Smooth muscle cell (in vitro differentiated cells): ENCODE measurements around the gene PGM3. TPM values are rescaled to one million over a fixed set of nuclear protein-coding genes. Genes with fewer than 3 reads are reported as not detected.

Source experiments
- DNase-seq: peaks from one replicate; lab custom pipeline; 2025; ENCODE audit not compliant: unreplicated experiment; lab: John Stamatoyannopoulos, UW
- H2AFZ ChIP-seq: fragments of 200-600 bp; sonication (generic); 2 replicates; pipeline ENCODE4 v1.6.0; 2016; ENCODE audit warnings: antibody characterized with exemption, low read depth, mild to moderate bottlenecking
- H3F3A ChIP-seq: fragments of 200-600 bp; sonication (generic); 2 replicates; pipeline ENCODE4 v1.6.0; 2017; ENCODE audit warnings: antibody characterized with exemption, low read depth
- H3K27ac ChIP-seq: fragments of 200-600 bp; sonication (generic); 2 replicates; pipeline ENCODE4 v1.5.1; 2016; ENCODE audit warnings: low read depth, mild to moderate bottlenecking
- H3K27me3 ChIP-seq: fragments of 200-600 bp; sonication (generic); 2 replicates; pipeline ENCODE4 v1.6.1; 2016; ENCODE audit warnings: low read depth, mild to moderate bottlenecking
- H3K36me3 ChIP-seq: fragments of 200-600 bp; sonication (generic); 2 replicates; pipeline ENCODE4 v1.5.1; 2016; ENCODE audit warnings: low read depth
- H3K4me1 ChIP-seq: fragments of 200-600 bp; sonication (generic); 2 replicates; pipeline ENCODE4 v1.5.1; 2016; ENCODE audit warnings: low read depth
- H3K4me2 ChIP-seq: fragments of 200-600 bp; sonication (generic); 2 replicates; pipeline ENCODE4 v1.6.0; 2016; ENCODE audit warnings: mild to moderate bottlenecking
- H3K4me3 ChIP-seq: fragments of 200-600 bp; sonication (generic); 2 replicates; pipeline ENCODE4 v1.5.1; 2016; ENCODE audit warnings: mild to moderate bottlenecking
- H3K79me2 ChIP-seq: fragments of 200-600 bp; sonication (generic); 2 replicates; pipeline ENCODE4 v1.6.0; 2016; ENCODE audit warnings: low read depth, mild to moderate bottlenecking
- H3K9ac ChIP-seq: fragments of 200-600 bp; sonication (generic); 2 replicates; pipeline ENCODE4 v1.6.0; 2016; ENCODE audit warnings: low read depth
- H3K9me3 ChIP-seq: fragments of 200-600 bp; sonication (generic); replicated peaks from 2 replicates; pipeline ENCODE4 v1.5.1; 2016; ENCODE audit warnings: low read depth
- H4K20me1 ChIP-seq: fragments of 200-600 bp; sonication (generic); 2 replicates; pipeline ENCODE4 v1.6.0; 2016; ENCODE audit warnings: low read depth
- WGBS: methylation state at CpG from one replicate; pipeline ENCODE4 v1.1.7; 2016; ENCODE audit warnings: low lambda C conversion rate; 5-methylcytosine and 5-hydroxymethylcytosine counted together
- polyA plus RNA-seq: library from polyadenylated mRNA; unstranded; fragments of >200 nt; fragmentation: Nextera tagmentation; extraction: Ambion mirVana; gene quantifications from 2 replicates; pipeline ENCODE4 v1.2.1, GENCODE V29; 2016
- total RNA-seq: library from RNA; depleted of rRNA; stranded (reverse); fragments of >200 nt; gene quantifications from 2 replicates; pipeline ENCODE4 v1.2.3, GENCODE V29; 2014
- TF ChIP-seq, protein P1 (sequence below): fragments of 200-600 bp; sonication (generic); IDR thresholded peaks from 2 replicates; pipeline ENCODE4 v1.5.1; 2017; ENCODE audit warnings: borderline replicate concordance, mild to moderate bottlenecking, antibody characterized with exemption; ENCODE audit not compliant: insufficient read depth, poor library complexity, severe bottlenecking

PGM3 gene
- total and polyA plus RNA-seq, 2 experiments from 2014 or later = 163 to 173 TPM

GRCh38 chr6:83132121-83132520, 60.9 kb downstream of the PGM3 start:
- TF ChIP-seq, protein P1, sequence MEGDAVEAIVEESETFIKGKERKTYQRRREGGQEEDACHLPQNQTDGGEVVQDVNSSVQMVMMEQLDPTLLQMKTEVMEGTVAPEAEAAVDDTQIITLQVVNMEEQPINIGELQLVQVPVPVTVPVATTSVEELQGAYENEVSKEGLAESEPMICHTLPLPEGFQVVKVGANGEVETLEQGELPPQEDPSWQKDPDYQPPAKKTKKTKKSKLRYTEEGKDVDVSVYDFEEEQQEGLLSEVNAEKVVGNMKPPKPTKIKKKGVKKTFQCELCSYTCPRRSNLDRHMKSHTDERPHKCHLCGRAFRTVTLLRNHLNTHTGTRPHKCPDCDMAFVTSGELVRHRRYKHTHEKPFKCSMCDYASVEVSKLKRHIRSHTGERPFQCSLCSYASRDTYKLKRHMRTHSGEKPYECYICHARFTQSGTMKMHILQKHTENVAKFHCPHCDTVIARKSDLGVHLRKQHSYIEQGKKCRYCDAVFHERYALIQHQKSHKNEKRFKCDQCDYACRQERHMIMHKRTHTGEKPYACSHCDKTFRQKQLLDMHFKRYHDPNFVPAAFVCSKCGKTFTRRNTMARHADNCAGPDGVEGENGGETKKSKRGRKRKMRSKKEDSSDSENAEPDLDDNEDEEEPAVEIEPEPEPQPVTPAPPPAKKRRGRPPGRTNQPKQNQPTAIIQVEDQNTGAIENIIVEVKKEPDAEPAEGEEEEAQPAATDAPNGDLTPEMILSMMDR = no peak
- Histone ChIP-seq H2AFZ (no peak overlapping the region), H3K79me2 (no peaks in the 10 kb centered on the region), H3K4me3 (no peak overlapping the region), H3K27ac (no peak overlapping the region), H3K9ac (no peak overlapping the region), H3K36me3 (peaks cover 2% of the 10 kb centered on the region), H3K9me3 (no peaks in the 10 kb centered on the region), H4K20me1 (no peaks in the 10 kb centered on the region), H3K4me2 (no peak overlapping the region), H3K4me1 (no peaks in the 10 kb centered on the region), H3K27me3 (peaks cover 16% of the 10 kb centered on the region), H3F3A (no peaks in the 10 kb centered on the region)
- WGBS = 57% methylated on average over 3 of the region's 3 CpGs
- no peak for DNase-seq

DNA sequence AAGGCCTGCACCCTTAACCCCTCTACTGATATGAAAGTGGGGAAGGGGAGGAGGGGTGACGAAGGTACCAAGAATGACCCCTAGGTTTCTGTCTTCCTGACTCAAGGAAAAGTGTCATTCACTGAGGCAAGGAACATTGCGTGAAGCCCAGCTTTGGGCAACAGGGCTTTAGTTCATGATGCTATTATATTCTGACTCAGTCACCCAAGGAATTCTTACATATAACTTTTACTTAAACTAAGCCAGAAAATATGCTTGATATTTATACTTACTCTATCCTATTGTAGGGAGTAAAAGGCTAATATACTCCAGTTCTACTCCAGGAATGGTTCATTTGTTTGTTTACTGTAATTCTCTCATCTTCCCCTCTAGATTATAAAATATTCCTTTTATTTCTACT, 65.1 kb downstream of the PGM3 start:
- Histone ChIP-seq H2AFZ (no peak overlapping the region), H3K27me3 (no peaks in the 10 kb centered on the region), H3K36me3 (no peaks in the 10 kb centered on the region), H3K79me2 (no peaks in the 10 kb centered on the region), H4K20me1 (no peaks in the 10 kb centered on the region), H3K9ac (no peak overlapping the region), H3K4me3 (no peak overlapping the region), H3F3A (no peaks in the 10 kb centered on the region), H3K4me1 (no peaks in the 10 kb centered on the region), H3K9me3 (no peaks in the 10 kb centered on the region), H3K4me2 (no peak overlapping the region), H3K27ac (no peak overlapping the region)
- WGBS = 100% methylated on average over 2 of the region's 2 CpGs
- no peak for DNase-seq
- TF ChIP-seq, protein P1 = no peak

DNA sequence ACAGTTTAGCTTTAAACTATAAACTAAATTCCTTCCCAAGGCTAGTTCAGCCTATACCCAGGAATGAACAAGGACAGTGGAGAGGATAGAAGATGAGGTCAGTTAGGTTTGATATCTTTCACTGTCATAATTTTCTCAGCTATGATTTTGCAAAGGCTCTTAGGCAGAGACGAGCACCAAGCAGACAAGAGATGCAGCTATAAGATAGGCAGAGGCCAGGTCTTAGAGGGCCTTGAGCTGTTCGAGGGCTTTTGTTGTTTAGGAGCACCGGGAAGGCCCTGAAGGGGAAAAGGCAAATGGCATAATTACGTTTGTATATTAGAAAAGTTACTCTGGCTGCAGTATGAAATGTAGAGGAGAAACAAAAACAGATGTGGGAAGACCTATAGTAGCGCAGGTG, 65.8 kb downstream of the PGM3 start:
- Histone ChIP-seq H2AFZ (no peak overlapping the region), H3K4me3 (no peak overlapping the region), H3F3A (no peaks in the 10 kb centered on the region), H4K20me1 (no peaks in the 10 kb centered on the region), H3K4me2 (no peak overlapping the region), H3K9me3 (no peaks in the 10 kb centered on the region), H3K9ac (no peak overlapping the region), H3K4me1 (no peaks in the 10 kb centered on the region), H3K27ac (no peak overlapping the region), H3K79me2 (no peaks in the 10 kb centered on the region), H3K36me3 (no peaks in the 10 kb centered on the region), H3K27me3 (no peaks in the 10 kb centered on the region)
- WGBS = 82% methylated on average over 5 of the region's 5 CpGs
- DNase-seq = no peak
- TF ChIP-seq, protein P1 = no peak

GRCh38 chr6:83126807-83127206, 66.3 kb downstream of the PGM3 start:
- DNase-seq = no peak
- no peak overlapping the region for H3K27ac ChIP-seq
- no peaks in the 10 kb centered on the region for H3K36me3 ChIP-seq
- TF ChIP-seq, protein P1 = no peak
- H2AFZ ChIP-seq = no peak overlapping the region
- no peaks in the 10 kb centered on the region for H3F3A ChIP-seq
- no peaks in the 10 kb centered on the region for H3K4me1 ChIP-seq
- no peak overlapping the region for H3K4me2 ChIP-seq
- H3K4me3 ChIP-seq = no peak overlapping the region
- H3K27me3 ChIP-seq = no peaks in the 10 kb centered on the region
- H4K20me1 ChIP-seq = no peaks in the 10 kb centered on the region
- no peaks in the 10 kb centered on the region for H3K9me3 ChIP-seq
- WGBS = 88% methylated on average over 5 of the region's 5 CpGs
- no peaks in the 10 kb centered on the region for H3K79me2 ChIP-seq
- no peak overlapping the region for H3K9ac ChIP-seq
